K562 (cell line): Measurements from ENCODE around the gene MAPK4. TPM values are rescaled to one million over a fixed set of nuclear protein-coding genes. Genes with fewer than 3 reads are reported as not detected.

Experiments
- CREB5 ChIP-seq: fragments of 250-450 bp; sonication (Bioruptor Pico); IDR thresholded peaks from 2 replicates; pipeline ENCODE4 v1.5.0; 2020; ENCODE audit warnings: mild to moderate bottlenecking
- HMG20B ChIP-seq: fragments of 250-450 bp; sonication (Bioruptor Pico); IDR thresholded peaks from 2 replicates; pipeline ENCODE4 v1.5.0; 2021; ENCODE audit warnings: mild to moderate bottlenecking
- NKRF ChIP-seq: fragments of 450-650 bp; IDR thresholded peaks from 2 replicates; pipeline ENCODE4 v1.6.1; 2016; ENCODE audit warnings: borderline replicate concordance
- ZBTB33 ChIP-seq: sonication (generic); formaldehyde crosslinking; IDR thresholded peaks from 2 replicates; pipeline ENCODE4 v1.8.1; 2023; ENCODE audit warnings: mild to moderate bottlenecking, missing genetic modification reagents
- ZFP91 ChIP-seq: sonication (generic); formaldehyde crosslinking; IDR thresholded peaks from 2 replicates; pipeline ENCODE4 v1.8.0; 2022; ENCODE audit warnings: mild to moderate bottlenecking, missing genetic modification reagents
- ZNF41 ChIP-seq: fragments of 250-450 bp; sonication (Bioruptor Pico); conservative IDR thresholded peaks from 2 replicates; pipeline ENCODE4 v1.4.0; 2020; ENCODE audit warnings: mild to moderate bottlenecking
- polyA plus RNA-seq, 8 experiments: library from polyadenylated mRNA; depleted of rRNA in 4 of 8; stranded (reverse) in 5 of 8; unstranded in 3 of 8; fragments of >200 nt; fragmentation: Nextera tagmentation in 2 of 8; fragmentation: Illumina TruSeq in 1 of 8; extraction: Ambion mirVana in 2 of 8; extraction: Trizol in 1 of 8; gene quantifications; 2 replicates each; pipeline versions ENCODE4 v1.2.1 to v1.2.3, GENCODE V29; 2011 to 2014; ENCODE audit warnings: inconsistent platforms in 1 of 8, missing spikeins in 1 of 8
- total RNA-seq, 7 experiments: library from RNA; depleted of rRNA in 6 of 7; stranded (reverse); fragments of >200 nt in 6 of 7; fragmentation: Illumina TruSeq in 2 of 7; extraction: Trizol in 2 of 7; gene quantifications; 2 replicates each; pipeline versions ENCODE4 v1.2.1 to v1.2.3, GENCODE V29; 2011 to 2021; ENCODE audit warnings: low replicate concordance in 1 of 7

Gene MAPK4
- total and polyA plus RNA-seq, 9 of the 15 experiments (the other 6 are each of a cell fraction or from before 2014, with no cell fraction given) = not detected

GRCh38 chr18:50545936-50546335 is 14.0 kb upstream of the MAPK4 start (continued):
- TF ChIP-seq ZBTB33 (CRISPR knock-in tag) (no peak), ZFP91 (CRISPR knock-in tag) (no peak), HMG20B (no peak), NKRF (no peak), ZNF41 (CRISPR knock-in tag) (no peak), CREB5 (CRISPR knock-in tag) (no peak)
